ENCODE data around the gene MAP2K4. TPM values are rescaled to one million over a fixed set of nuclear protein-coding genes. Genes with fewer than 3 reads are reported as not detected.

MAP2K4 gene
- total and polyA plus RNA-seq, 2 donors (not counting 1 experiment from before 2014, with no cell fraction given) = 6.2 to 44.8 TPM

GRCh38 chr17:12050646-12051225 is 30.1 kb downstream of the MAP2K4 start:
- peaks cover 62% of the 10 kb centered on the region for H4K20me1 ChIP-seq (ENCODE audit: control insufficient read depth, insufficient read depth, low read length, poor library complexity, severe bottlenecking)
- no peak overlapping the region for H3K4me2 ChIP-seq (replicated peaks; ENCODE audit: low read depth, low read length, poor library complexity, severe bottlenecking)
- ChIA-PET POLR2A (no interaction called here), CTCF (no interaction called here)
- H3K79me2 ChIP-seq (ENCODE audit: control insufficient read depth, insufficient read depth, low read length) = peaks cover 68% of the 10 kb centered on the region
- DNase-seq (no peak), ATAC-seq (ENCODE audit: low read depth) (no peak)
- Mint-ChIP-seq H3K27me3 (no peaks in the 10 kb centered on the region), H3K4me1 (peaks cover 55% of the 10 kb centered on the region), H3K9me3 (ENCODE audit: insufficient read depth) (no peaks in the 10 kb centered on the region), H3K4me3 (no peak overlapping the region), H3K27ac (no peak overlapping the region)
- intact Hi-C loops (cut with micrococcal nuclease) = no loop called here
- no peak overlapping the region for H3K9ac ChIP-seq (ENCODE audit: low read length)
- no peaks in the 10 kb centered on the region for H3K36me3 ChIP-seq (replicated peaks in 1 of 2; ENCODE audit: control extremely low read depth in 1 of 2, control insufficient read depth in 1 of 2, extremely low read depth in 1 of 2, insufficient read depth in 2 of 2, low read length in 1 of 2)
- no peaks in the 10 kb centered on the region for H3K9me3 ChIP-seq (ENCODE audit: control extremely low read depth in 1 of 3, control insufficient read depth in 2 of 3, insufficient read depth in 1 of 3, low read length in 2 of 3)
- WGBS (ENCODE audit: insufficient coverage) = 100% methylated on average over 1 of the region's 1 CpG
- H2AFZ ChIP-seq (ENCODE audit: insufficient read depth, low read depth, low read length, poor library complexity, severe bottlenecking) = no peak overlapping the region
- no peak for TF ChIP-seq CTCF (IDR thresholded peaks at IDR 0.05)
- TF ChIP-seq EZH2 (IDR thresholded peaks at IDR 0.05; ENCODE audit: borderline replicate concordance, insufficient read depth, low read depth, low read length, poor library complexity, severe bottlenecking) = no peak
- H3K27ac ChIP-seq (ENCODE audit: low read length in 2 of 2) = no peak overlapping the region
- peaks cover 3 to 5% of the 10 kb centered on the region in 2 donors for H3K4me1 ChIP-seq (ENCODE audit: control insufficient read depth in 2 of 2, insufficient read depth in 2 of 2, low read length in 2 of 2)
- no peak overlapping the region for H3K4me3 ChIP-seq (ENCODE audit: control extremely low read depth in 1 of 5, extremely low read depth in 1 of 5, insufficient read depth in 1 of 5, low read depth in 2 of 5, low read length in 4 of 5)
- no peaks in the 10 kb centered on the region for H3K27me3 ChIP-seq (replicated peaks in 1 of 4; ENCODE audit: control extremely low read depth in 1 of 4, control insufficient read depth in 3 of 4, insufficient read depth in 4 of 4, low read length in 3 of 4)

DNA sequence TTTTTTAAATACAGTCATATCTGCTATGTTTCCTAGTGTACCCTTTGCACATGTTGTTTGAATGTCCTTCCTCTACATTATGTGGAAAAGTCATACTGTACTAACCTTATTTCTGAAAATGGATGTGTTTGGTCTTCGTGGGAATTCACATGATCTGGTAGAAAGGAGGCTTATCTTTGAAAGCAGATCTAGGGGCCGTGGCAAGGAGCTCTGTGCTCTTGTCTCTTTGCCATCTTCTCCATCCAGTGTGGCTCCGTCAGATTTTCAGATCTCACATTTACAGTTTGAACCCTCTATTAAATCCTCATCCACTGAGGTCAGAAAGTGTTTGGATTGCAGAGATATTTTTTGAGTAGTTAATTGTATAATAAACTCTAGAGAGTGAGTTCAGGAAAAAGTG is 32.9 kb downstream of the MAP2K4 start:
- H3K79me2 ChIP-seq (ENCODE audit: control insufficient read depth, insufficient read depth, low read length) = peaks cover 48% of the 10 kb centered on the region
- no peak for TF ChIP-seq CTCF (IDR thresholded peaks at IDR 0.05)
- TF ChIP-seq EZH2 (IDR thresholded peaks at IDR 0.05; ENCODE audit: borderline replicate concordance, insufficient read depth, low read depth, low read length, poor library complexity, severe bottlenecking) = no peak
- WGBS (ENCODE audit: insufficient coverage) = no CpG with 5 or more reads among the region's 3 CpGs

More for the DNA sequence above, 32.9 kb downstream of the MAP2K4 start:
- intact Hi-C loops (cut with micrococcal nuclease) = no loop called here
- DNase-seq = no peak
- no peaks in the 10 kb centered on the region for H3K9me3 Mint-ChIP-seq (ENCODE audit: insufficient read depth)
- no peak overlapping the region for H3K27ac Mint-ChIP-seq
- peaks cover 3 to 5% of the 10 kb centered on the region in 2 donors for H3K4me1 ChIP-seq (ENCODE audit: control insufficient read depth in 2 of 2, insufficient read depth in 2 of 2, low read length in 2 of 2)
- peaks cover 44% of the 10 kb centered on the region for H4K20me1 ChIP-seq (ENCODE audit: control insufficient read depth, insufficient read depth, low read length, poor library complexity, severe bottlenecking)
- no peaks in the 10 kb centered on the region for H3K36me3 ChIP-seq (replicated peaks in 1 of 2; ENCODE audit: control extremely low read depth in 1 of 2, control insufficient read depth in 1 of 2, extremely low read depth in 1 of 2, insufficient read depth in 2 of 2, low read length in 1 of 2)
- H3K4me2 ChIP-seq (replicated peaks; ENCODE audit: low read depth, low read length, poor library complexity, severe bottlenecking) = no peak overlapping the region
- no peak overlapping the region for H2AFZ ChIP-seq (ENCODE audit: insufficient read depth, low read depth, low read length, poor library complexity, severe bottlenecking)
- no peaks in the 10 kb centered on the region for H3K9me3 ChIP-seq (ENCODE audit: control extremely low read depth in 1 of 3, control insufficient read depth in 2 of 3, insufficient read depth in 1 of 3, low read length in 2 of 3)
- ATAC-seq (ENCODE audit: low read depth) = no peak
- no peaks in the 10 kb centered on the region for H3K27me3 Mint-ChIP-seq
- no peak overlapping the region for H3K27ac ChIP-seq (ENCODE audit: low read length in 2 of 2)
- peaks cover 38% of the 10 kb centered on the region for H3K4me1 Mint-ChIP-seq
- no peak overlapping the region for H3K4me3 Mint-ChIP-seq
- no peak overlapping the region for H3K9ac ChIP-seq (ENCODE audit: low read length)
- no peaks in the 10 kb centered on the region for H3K27me3 ChIP-seq (replicated peaks in 1 of 4; ENCODE audit: control extremely low read depth in 1 of 4, control insufficient read depth in 3 of 4, insufficient read depth in 4 of 4, low read length in 3 of 4)
- CTCF ChIA-PET = no interaction called here
- H3K4me3 ChIP-seq (ENCODE audit: control extremely low read depth in 1 of 5, extremely low read depth in 1 of 5, insufficient read depth in 1 of 5, low read depth in 2 of 5, low read length in 4 of 5) = no peak overlapping the region
- POLR2A ChIA-PET = no interaction called here

Measured in B cell (primary cell).